GM23338 (cell line): ENCODE results near the gene IL18R1. TPM values are rescaled to one million over a fixed set of nuclear protein-coding genes. Genes with fewer than 3 reads are reported as not detected.

Source experiments
- ATAC-seq: fragments of 200-7000 bp; cut with Tn5 transposase; 3 replicates; pipeline ENCODE4 v1.9.1; 2020
- DNase-seq: peaks from one replicate; pipeline ENCODE4 v3.0.0-alpha.2; 2015; ENCODE audit warnings: low spot score
- H2AFZ ChIP-seq: fragments of 200-600 bp; sonication (generic); 2 replicates; pipeline ENCODE4 v1.8.0; 2016; ENCODE audit warnings: antibody characterized with exemption, mild to moderate bottlenecking, moderate library complexity
- H3F3A ChIP-seq: fragments of 200-600 bp; sonication (generic); replicated peaks from 2 replicates; pipeline ENCODE4 v1.8.0; 2017; ENCODE audit warnings: antibody characterized with exemption, mixed run types, low read depth
- H3K27ac ChIP-seq: fragments of 200-600 bp; sonication (generic); 2 replicates; pipeline ENCODE4 v1.6.1; 2016; ENCODE audit warnings: low read depth
- H3K27me3 ChIP-seq: fragments of 200-600 bp; sonication (generic); 2 replicates; pipeline ENCODE4 v1.8.0; 2016; ENCODE audit warnings: mild to moderate bottlenecking, mixed run types, moderate library complexity; ENCODE audit not compliant: insufficient read depth
- H3K36me3 ChIP-seq: fragments of 200-600 bp; sonication (generic); 2 replicates; pipeline ENCODE4 v1.8.0; 2016; ENCODE audit warnings: mild to moderate bottlenecking; ENCODE audit not compliant: insufficient read depth
- H3K4me1 ChIP-seq: fragments of 200-600 bp; sonication (generic); 2 replicates; pipeline ENCODE4 v1.8.0; 2016; ENCODE audit warnings: mild to moderate bottlenecking, moderate library complexity; ENCODE audit not compliant: insufficient read depth
- H3K4me2 ChIP-seq: fragments of 200-600 bp; sonication (generic); 2 replicates; pipeline ENCODE4 v1.7.1; 2017; ENCODE audit warnings: mixed run types
- H3K4me3 ChIP-seq: fragments of 200-600 bp; sonication (generic); 2 replicates; pipeline ENCODE4 v1.6.1; 2016; ENCODE audit warnings: mixed run types
- H3K79me2 ChIP-seq: fragments of 200-600 bp; sonication (generic); replicated peaks from 2 replicates; pipeline ENCODE4 v1.8.0; 2017; ENCODE audit warnings: mild to moderate bottlenecking; ENCODE audit not compliant: insufficient read depth
- H3K9me2 ChIP-seq: fragments of 200-600 bp; sonication (generic); 2 replicates; pipeline ENCODE4 v1.8.0; 2017; ENCODE audit not compliant: insufficient read depth
- H4K20me1 ChIP-seq: fragments of 200-600 bp; sonication (generic); replicated peaks from 2 replicates; pipeline ENCODE4 v1.8.0; 2017; ENCODE audit warnings: mild to moderate bottlenecking; ENCODE audit not compliant: insufficient read depth
- H3K27ac Mint-ChIP-seq: 2 replicates; pipeline ENCODE4 v1.8.0; 2020; ENCODE audit warnings: inconsistent platforms, mild to moderate bottlenecking, moderate library complexity, mixed read lengths
- H3K27me3 Mint-ChIP-seq: 3 replicates; pipeline ENCODE4 v1.8.0; 2022; ENCODE audit warnings: low read depth, mild to moderate bottlenecking, moderate library complexity, mixed read lengths, inconsistent platforms; ENCODE audit not compliant: insufficient read depth, poor library complexity
- H3K36me3 Mint-ChIP-seq: 3 replicates; pipeline ENCODE4 v1.8.0; 2021; ENCODE audit warnings: low read depth, mild to moderate bottlenecking, inconsistent platforms, moderate library complexity, mixed read lengths
- H3K4me1 Mint-ChIP-seq: 3 replicates; pipeline ENCODE4 v1.8.0; 2020; ENCODE audit warnings: mild to moderate bottlenecking, inconsistent platforms, mixed read lengths
- H3K4me3 Mint-ChIP-seq: 3 replicates; pipeline ENCODE4 v1.8.0; 2021; ENCODE audit warnings: moderate library complexity, mild to moderate bottlenecking, inconsistent platforms, mixed read lengths
- H3K9me3 Mint-ChIP-seq: 3 replicates; pipeline ENCODE4 v1.8.0; 2020; ENCODE audit warnings: moderate library complexity, mild to moderate bottlenecking, inconsistent platforms, mixed read lengths
- CREB1 ChIP-seq: fragments of 250-450 bp; sonication (Bioruptor Pico); IDR thresholded peaks from 2 replicates; pipeline ENCODE4 v1.5.0; 2020; ENCODE audit warnings: low read depth, mild to moderate bottlenecking, moderate library complexity
- CTCF ChIP-seq, 2 experiments: fragments of 200-600 bp in 1 of 2; sonication (generic) in 1 of 2; conservative IDR thresholded peaks; 2 replicates each; pipeline versions ENCODE4 v1.5.1 to v1.6.1; 2016 to 2017; ENCODE audit warnings: antibody characterized with exemption in 2 of 2, low read depth in 2 of 2, mild to moderate bottlenecking in 2 of 2, moderate library complexity in 1 of 2
- ETS1 ChIP-seq: IDR thresholded peaks from 2 replicates; pipeline ENCODE4 v1.6.1; 2016; ENCODE audit warnings: antibody characterized with exemption
- EZH2 ChIP-seq: fragments of 200-600 bp; sonication (generic); IDR thresholded peaks from one replicate; pipeline ENCODE4 v1.8.0; 2017; ENCODE audit warnings: antibody characterized with exemption, mild to moderate bottlenecking, low read depth; ENCODE audit not compliant: unreplicated experiment
- EZH2phosphoT487 ChIP-seq: fragments of 200-600 bp; sonication (generic); IDR thresholded peaks from one replicate; pipeline ENCODE4 v1.8.1; 2018; ENCODE audit warnings: antibody characterized with exemption; ENCODE audit not compliant: unreplicated experiment
- JUNB ChIP-seq: IDR thresholded peaks from one replicate; pipeline ENCODE4 v1.6.1; 2016; ENCODE audit warnings: antibody characterized with exemption; ENCODE audit not compliant: unreplicated experiment
- NANOG ChIP-seq: IDR thresholded peaks from 2 replicates; pipeline ENCODE4 v1.6.1; 2016; ENCODE audit warnings: antibody characterized with exemption, borderline replicate concordance
- POLR2AphosphoS5 ChIP-seq: IDR thresholded peaks from 2 replicates; pipeline ENCODE4 v1.6.1; 2016; ENCODE audit warnings: antibody characterized with exemption, low read depth
- REST ChIP-seq: IDR thresholded peaks from one replicate; pipeline ENCODE4 v1.6.1; 2018; ENCODE audit warnings: antibody characterized with exemption; ENCODE audit not compliant: unreplicated experiment
- STAT1 ChIP-seq: IDR thresholded peaks from one replicate; pipeline ENCODE4 v1.6.1; 2016; ENCODE audit warnings: antibody characterized with exemption; ENCODE audit not compliant: unreplicated experiment
- ZNF114 ChIP-seq: fragments of 250-450 bp; sonication (Bioruptor Pico); IDR thresholded peaks from 2 replicates; pipeline ENCODE4 v1.5.0; 2020; ENCODE audit warnings: mild to moderate bottlenecking, moderate library complexity
- ZNF331 ChIP-seq: fragments of 250-450 bp; sonication (Bioruptor Pico); IDR thresholded peaks from 2 replicates; pipeline ENCODE4 v1.5.0; 2020; ENCODE audit warnings: low read depth, mild to moderate bottlenecking, moderate library complexity
- ZNF462 ChIP-seq: fragments of 250-450 bp; sonication (Bioruptor Pico); IDR thresholded peaks from 2 replicates; pipeline ENCODE4 v1.5.0; 2020; ENCODE audit warnings: mild to moderate bottlenecking, moderate library complexity
- polyA plus RNA-seq: library from polyadenylated mRNA; unstranded; fragments of >200 nt; fragmentation: Nextera tagmentation; extraction: Ambion mirVana; gene quantifications from 2 replicates; pipeline ENCODE4 v1.2.1, GENCODE V29; 2016
- total RNA-seq: library from RNA; depleted of rRNA; stranded (reverse); fragments of >200 nt; shearing (Covaris generic); gene quantifications from 2 replicates; pipeline ENCODE4 v1.2.3, GENCODE V29; 2014

Gene IL18R1
- total and polyA plus RNA-seq, 2 experiments from 2014 or later = 0.17 to 0.39 TPM

GRCh38 chr2:102317715-102318114, 37.9 kb upstream of the IL18R1 start (continued):
- TF ChIP-seq ZNF462 (CRISPR knock-in tag) = no peak

- H3K36me3 ChIP-seq = no peaks in the 10 kb centered on the region
- H3K4me2 ChIP-seq = no peak overlapping the region
- no peaks in the 10 kb centered on the region for H3K27me3 Mint-ChIP-seq
- no peak for ATAC-seq
- no peaks in the 10 kb centered on the region for H3K79me2 ChIP-seq
- H3K4me3 Mint-ChIP-seq = no peak overlapping the region
- peaks cover 12% of the 10 kb centered on the region for H3K9me2 ChIP-seq
- no peak for DNase-seq
- H3K36me3 Mint-ChIP-seq = peaks cover 2% of the 10 kb centered on the region; the same call in 1 of the 3 replicates
- no peaks in the 10 kb centered on the region for H3K4me1 ChIP-seq
- H3K27ac ChIP-seq = no peak overlapping the region
- H3K27ac Mint-ChIP-seq = no peak overlapping the region
- no peaks in the 10 kb centered on the region for H4K20me1 ChIP-seq
- no peaks in the 10 kb centered on the region for H3F3A ChIP-seq
- H3K27me3 ChIP-seq = no peaks in the 10 kb centered on the region
- H3K4me3 ChIP-seq = no peak overlapping the region
- no peak overlapping the region for H2AFZ ChIP-seq
- no peaks in the 10 kb centered on the region for H3K4me1 Mint-ChIP-seq
- H3K9me3 Mint-ChIP-seq = peaks cover 26% of the 10 kb centered on the region
- TF ChIP-seq EZH2phosphoT487 = no peak
- TF ChIP-seq ZNF114 (CRISPR knock-in tag) = no peak
- TF ChIP-seq ETS1 = no peak
- no peak for TF ChIP-seq ZNF331 (CRISPR knock-in tag)
- no peak for TF ChIP-seq NANOG
- no peak for TF ChIP-seq CREB1
- no peak for TF ChIP-seq POLR2AphosphoS5
- no peak for TF ChIP-seq STAT1
- TF ChIP-seq EZH2 = no peak
- no peak for TF ChIP-seq REST
- no peak for TF ChIP-seq CTCF (conservative IDR thresholded peaks at IDR 0.05; ENCODE audit: low read depth in 2 of 2)
- no peak for TF ChIP-seq JUNB
Observed at GRCh38 chr2:102318437-102318836, 37.2 kb upstream of the IL18R1 start.
